HG03139 (cell line): ENCODE results near the gene CCM2L.

Source experiments
- ATAC-seq: cut with Tn5 transposase; IDR thresholded peaks from one replicate; pipeline ENCODE4 v1.9.1; 2021; ENCODE audit not compliant: unreplicated experiment

The CCM2L gene

GRCh38 chr20:31992086-31992485 lies 18.2 kb upstream of the CCM2L start:
- no peak for ATAC-seq

GRCh38 chr20:31996996-31997395 lies 13.2 kb upstream of the CCM2L start:
- no peak for ATAC-seq

GRCh38 chr20:31998246-31998645 lies 12.0 kb upstream of the CCM2L start:
- ATAC-seq: no peak

- ATAC-seq: no peak
These were observed 6.9 kb upstream of the CCM2L start for GRCh38 chr20:32003325-32003724.

- ATAC-seq: no peak
These were observed 5.3 kb upstream of the CCM2L start for GRCh38 chr20:32004963-32005362.

DNA sequence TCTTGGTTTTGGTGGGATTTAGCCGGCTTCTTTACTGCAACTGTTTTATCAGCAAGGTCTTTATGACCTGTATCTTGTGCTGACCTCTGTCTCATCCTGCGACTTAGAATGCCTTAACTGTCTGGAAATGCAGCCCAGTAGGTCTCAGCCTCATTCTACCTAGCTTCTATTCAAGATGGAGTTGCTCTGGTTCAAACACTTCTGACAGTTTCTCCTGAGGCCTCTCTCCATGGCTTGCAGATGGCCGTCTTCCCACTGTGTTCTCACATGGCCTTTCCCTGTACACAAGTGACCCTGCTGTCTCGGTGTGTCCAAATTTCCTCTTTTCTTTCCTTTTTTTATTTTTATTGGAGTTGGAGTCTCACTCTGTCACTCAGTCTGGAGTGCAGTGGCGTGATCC lies 4.2 kb upstream of the CCM2L start:
- ATAC-seq: no peak

DNA sequence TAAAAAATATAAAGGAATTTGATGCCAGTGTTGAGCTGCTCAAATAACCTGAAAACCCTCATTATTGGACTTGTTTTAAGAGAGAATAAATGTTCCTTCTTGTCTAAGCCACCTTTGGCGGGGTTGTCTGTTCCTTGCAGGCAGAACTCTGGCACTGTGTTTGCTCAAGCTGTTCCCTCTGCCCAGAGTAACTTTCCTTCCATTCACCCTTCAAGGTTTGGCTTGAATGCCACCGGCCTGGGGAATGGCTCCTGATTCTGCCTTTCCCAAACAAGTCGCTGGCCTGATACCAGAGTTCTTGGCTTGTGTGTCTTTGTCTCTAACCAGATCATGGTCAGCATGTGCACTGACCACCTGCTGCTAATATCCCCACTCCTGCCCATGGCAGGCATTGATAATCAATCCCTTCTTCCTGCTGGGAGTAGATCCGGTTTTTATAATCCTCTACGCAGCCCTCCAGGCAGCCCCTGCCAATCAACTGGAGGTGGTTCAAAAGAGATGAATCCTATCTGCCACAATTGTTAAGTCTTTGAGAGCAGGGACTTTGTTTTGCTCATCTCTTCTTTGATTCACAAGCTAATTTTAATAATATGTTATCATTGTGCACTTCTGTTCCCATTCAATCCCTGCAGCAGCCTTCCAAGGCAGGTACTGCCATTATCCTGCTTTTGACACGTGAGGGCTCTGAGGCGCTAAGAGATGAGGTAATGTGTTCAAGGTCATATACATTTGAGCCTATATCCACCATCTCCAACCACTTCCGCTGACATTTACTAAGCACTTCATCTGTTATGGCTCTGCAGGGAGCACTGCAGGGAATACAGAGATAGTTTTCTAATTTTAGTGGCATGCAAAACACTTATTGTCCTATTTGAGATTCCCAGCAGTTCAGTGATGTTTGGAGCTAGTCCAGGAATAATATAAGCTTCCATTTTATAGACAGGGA lies 3.1 kb upstream of the CCM2L start:
- ATAC-seq: no peak

GRCh38 chr20:32007787-32008616 lies 2.2 kb upstream of the CCM2L start:
- ATAC-seq: no peak

DNA sequence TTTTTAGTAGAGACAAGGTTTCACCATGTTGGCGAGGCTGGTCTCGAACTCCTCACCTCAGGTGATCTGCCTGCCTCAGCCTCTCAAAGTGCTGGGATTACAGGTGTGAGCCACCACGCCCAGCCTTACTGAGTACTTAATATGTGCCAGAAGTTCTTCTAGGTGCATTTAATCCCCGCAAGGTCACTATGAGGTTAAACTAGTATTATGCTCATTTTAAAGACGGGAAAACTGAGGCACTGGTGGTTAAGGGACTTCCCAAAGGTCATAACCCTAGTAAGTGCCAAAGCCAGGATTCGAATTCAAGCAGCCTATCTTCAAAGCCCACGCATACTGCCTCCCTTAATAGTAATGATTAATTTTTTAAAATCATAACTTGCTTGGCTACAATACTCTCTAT lies 674 bp upstream of the CCM2L start:
- ATAC-seq: no peak

GRCh38 chr20:32010666-32011065 lies 428 bp downstream of the CCM2L start:
- no peak for ATAC-seq

DNA sequence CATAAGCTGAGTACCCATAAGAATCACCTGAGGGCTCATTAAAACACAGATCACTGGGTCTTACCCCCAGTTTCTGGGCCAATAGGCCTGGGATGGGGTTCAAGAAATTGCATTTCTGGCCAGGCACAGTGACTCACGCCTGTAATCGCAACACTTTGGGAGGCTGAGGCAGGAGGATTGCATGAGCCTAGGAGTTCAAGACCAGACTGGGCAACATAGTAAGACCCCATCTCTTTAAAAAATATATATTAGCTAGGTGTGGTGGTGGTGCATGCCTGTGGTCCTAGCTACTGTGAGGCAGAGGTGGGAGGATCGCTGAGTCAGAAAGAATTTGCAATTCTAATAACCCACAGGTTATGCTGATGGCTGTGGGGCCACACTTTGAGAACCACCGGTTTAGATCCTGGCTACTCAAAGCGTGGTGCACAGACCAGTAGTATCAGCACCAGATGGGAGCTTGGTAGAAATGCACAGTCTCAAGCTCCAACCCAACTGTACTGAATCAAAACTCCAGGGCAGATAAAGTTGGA lies 2.0 kb downstream of the CCM2L start:
- ATAC-seq: no peak

DNA sequence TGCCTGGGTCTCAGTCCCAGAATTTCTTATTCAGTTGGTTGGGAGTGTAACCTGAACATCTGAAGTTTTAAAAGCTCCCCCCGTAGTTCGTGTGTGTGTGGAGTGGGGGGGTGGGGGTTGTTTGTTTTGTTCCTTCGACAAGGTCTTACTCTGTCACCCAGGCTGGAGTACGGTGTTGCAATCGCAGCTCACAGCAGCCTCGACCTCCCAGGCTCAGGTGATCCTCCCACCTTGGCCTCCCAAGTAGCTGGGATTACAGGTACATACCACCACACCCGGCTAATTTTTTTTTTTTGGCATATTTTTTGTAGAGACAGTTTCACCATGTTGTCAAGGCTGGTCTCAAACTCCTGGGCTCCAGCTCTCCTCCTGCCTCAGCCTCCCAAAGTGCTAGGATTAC lies 3.1 kb downstream of the CCM2L start:
- no peak for ATAC-seq

GRCh38 chr20:32017711-32018251 lies 7.5 kb downstream of the CCM2L start:
- no peak for ATAC-seq

GRCh38 chr20:32018269-32019155 lies 8.3 kb downstream of the CCM2L start:
- ATAC-seq: no peak

GRCh38 chr20:32019156-32019510 lies 8.9 kb downstream of the CCM2L start:
- ATAC-seq: no peak

- no peak for ATAC-seq
These were observed 9.6 kb downstream of the CCM2L start for GRCh38 chr20:32019563-32020463.

DNA sequence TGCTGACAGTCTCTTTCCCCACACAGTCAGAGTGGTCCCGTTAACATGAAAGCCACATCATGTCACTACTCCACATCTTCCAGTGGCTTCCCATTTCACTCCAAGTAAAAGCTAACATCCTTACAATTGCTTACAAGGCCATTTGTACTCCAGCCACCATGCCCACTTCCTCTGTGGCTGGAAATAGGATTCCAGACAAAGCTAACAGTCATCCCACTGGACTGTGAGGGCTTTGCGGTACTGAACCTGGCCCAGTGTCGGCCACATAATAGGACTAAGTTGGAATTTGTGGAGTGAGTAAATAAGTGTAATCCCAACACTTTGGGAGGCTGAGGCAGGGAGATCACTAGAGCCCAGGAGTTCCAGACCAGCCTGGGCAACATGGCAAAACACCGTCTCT lies 10.9 kb downstream of the CCM2L start:
- no peak for ATAC-seq

- no peak for ATAC-seq
These were observed 14.6 kb downstream of the CCM2L start for GRCh38 chr20:32024683-32025295.

DNA sequence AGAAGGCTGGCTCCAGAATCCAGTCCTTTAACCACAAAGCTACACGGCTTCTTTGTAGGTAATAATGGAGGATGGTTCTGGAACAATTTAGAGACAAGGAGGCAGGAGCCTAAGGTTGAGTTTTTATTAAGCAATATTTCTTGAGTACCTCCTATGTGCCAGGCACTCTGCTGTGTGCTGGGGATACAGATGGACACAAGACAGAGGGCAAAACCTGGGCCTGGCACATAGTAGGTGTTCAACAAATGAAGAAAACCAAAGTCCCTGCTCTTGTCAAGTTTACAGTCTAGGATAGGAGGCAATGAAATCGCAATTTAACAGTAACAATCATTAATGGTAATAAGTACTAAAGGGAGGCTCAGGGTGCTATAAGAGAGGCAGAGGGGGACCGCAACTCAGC lies 17.4 kb downstream of the CCM2L start:
- ATAC-seq: no peak
